VCaP (cell line): Measurements from ENCODE around the gene SLC38A3.
A peak's percentile ranks its signal among the peaks of the same experiment; 100 is the strongest.

Source experiments
- H3K27ac ChIP-seq: fragments of 450-650 bp; 2 replicates; pipeline ENCODE4 v1.5.1; 2017
- CTCF ChIP-seq: fragments of 450-650 bp; conservative IDR thresholded peaks from 2 replicates; pipeline ENCODE4 v1.5.1; 2017; ENCODE audit warnings: mild to moderate bottlenecking, moderate library complexity

Gene SLC38A3

GRCh38 chr3:50177346-50177745 lies 27.7 kb upstream of the SLC38A3 start:
- TF ChIP-seq CTCF = no peak
- no peak overlapping the region for H3K27ac ChIP-seq

- H3K27ac ChIP-seq = peak overlapping the region; percentile 56
- TF ChIP-seq CTCF = no peak
Observed at GRCh38 chr3:50179710-50180109, 25.4 kb upstream of the SLC38A3 start.

DNA sequence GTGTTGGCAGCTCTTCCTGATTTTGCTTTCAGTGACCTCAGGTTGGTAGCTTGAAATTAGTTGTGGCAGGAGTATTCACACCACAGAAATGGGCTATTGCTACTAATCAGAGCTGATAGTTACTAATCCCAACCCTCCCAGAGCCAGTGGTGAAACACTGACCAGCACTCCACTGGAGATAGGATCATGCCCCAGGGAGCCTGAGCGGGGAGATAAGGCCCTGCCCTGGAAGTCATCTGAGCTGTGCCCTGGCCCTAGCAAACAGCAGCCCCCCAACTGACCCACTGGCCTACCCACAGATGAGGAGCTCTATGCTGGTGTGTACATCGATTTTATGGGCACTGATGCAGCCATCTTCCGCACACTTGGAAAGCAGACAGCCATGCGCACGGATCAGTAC lies 23.1 kb upstream of the SLC38A3 start:
- TF ChIP-seq CTCF = no peak

DNA sequence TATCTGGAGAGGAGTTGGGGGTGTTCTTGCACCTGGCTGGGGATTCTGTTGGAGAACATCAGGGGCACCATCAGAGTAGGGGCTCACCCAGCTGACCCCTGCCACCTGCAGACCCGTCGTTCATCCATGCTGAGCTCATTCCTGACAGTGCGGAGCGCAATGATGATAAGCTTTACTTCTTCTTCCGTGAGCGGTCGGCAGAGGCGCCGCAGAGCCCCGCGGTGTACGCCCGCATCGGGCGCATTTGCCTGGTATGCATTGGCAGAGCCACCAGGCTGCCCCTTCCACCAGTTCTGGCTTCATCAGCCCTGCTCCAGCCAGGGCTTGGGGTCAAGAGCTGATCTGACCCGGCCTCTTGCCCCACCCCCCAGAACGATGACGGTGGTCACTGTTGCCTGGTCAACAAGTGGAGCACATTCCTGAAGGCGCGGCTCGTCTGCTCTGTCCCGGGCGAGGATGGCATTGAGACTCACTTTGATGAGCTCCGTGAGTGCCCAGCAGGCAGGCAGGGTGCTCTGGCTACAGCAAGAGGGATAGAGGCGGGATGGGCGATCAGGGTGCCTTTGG lies 22.5 kb upstream of the SLC38A3 start:
- H3K27ac ChIP-seq = no peak overlapping the region; the same call in 1 of the 2 replicates
- no peak for TF ChIP-seq CTCF

More for the DNA sequence above, 23.1 kb upstream of the SLC38A3 start:
- no peak overlapping the region for H3K27ac ChIP-seq

DNA sequence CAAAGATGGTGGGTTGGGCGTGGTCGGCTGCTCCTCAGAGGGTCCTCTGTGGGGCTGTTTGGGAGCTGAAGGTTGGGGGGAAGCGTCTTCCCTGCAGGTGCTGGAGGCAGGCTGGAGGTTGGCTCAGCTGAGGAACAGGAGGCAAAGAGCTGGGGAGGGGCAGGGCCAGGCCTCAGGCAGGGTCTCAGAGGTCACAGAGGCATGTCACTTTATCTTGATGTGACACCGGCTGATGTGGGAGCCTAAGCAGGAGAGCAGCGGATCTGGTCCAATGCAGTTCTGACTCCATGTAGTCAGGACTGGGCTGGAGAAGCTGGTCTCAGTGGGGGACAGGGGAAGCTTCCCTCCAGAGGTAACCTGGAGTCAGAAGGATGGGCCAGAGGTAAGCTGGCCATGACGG lies 21.3 kb upstream of the SLC38A3 start:
- peak overlapping the region; percentile 72 for H3K27ac ChIP-seq
- no peak for TF ChIP-seq CTCF

- no peak for TF ChIP-seq CTCF
- H3K27ac ChIP-seq = peak overlapping the region; percentile 72
Observed at GRCh38 chr3:50184242-50184978, 20.7 kb upstream of the SLC38A3 start.

DNA sequence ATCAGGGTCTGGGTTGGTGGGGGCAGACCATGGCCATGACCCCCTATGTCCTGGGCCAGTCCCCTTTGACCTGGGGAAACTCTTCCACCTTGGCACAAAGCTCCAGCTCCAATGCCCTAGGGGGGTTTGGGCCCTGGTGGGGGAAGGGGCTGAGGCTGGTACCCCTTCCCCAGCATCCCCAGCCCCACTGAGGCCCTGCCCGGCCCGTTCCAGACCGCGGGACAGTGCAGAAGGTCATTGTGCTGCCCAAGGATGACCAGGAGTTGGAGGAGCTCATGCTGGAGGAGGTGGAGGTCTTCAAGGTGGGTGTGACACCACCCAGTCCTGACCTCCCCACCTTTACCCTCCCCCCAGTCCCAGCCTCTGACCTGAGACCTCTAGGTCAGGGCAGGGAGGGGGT lies 19.8 kb upstream of the SLC38A3 start:
- no peak for TF ChIP-seq CTCF

More for the DNA sequence above, 19.8 kb upstream of the SLC38A3 start:
- H3K27ac ChIP-seq = peak overlapping the region; percentile 72; the same call in 1 of the 2 replicates
